ENCODE data around the gene UPK2. TPM values are rescaled to one million over a fixed set of nuclear protein-coding genes. Genes with fewer than 3 reads are reported as not detected.

Gene UPK2
- total and polyA plus RNA-seq, 4 donors = 0.07 TPM; not detected in 3

DNA sequence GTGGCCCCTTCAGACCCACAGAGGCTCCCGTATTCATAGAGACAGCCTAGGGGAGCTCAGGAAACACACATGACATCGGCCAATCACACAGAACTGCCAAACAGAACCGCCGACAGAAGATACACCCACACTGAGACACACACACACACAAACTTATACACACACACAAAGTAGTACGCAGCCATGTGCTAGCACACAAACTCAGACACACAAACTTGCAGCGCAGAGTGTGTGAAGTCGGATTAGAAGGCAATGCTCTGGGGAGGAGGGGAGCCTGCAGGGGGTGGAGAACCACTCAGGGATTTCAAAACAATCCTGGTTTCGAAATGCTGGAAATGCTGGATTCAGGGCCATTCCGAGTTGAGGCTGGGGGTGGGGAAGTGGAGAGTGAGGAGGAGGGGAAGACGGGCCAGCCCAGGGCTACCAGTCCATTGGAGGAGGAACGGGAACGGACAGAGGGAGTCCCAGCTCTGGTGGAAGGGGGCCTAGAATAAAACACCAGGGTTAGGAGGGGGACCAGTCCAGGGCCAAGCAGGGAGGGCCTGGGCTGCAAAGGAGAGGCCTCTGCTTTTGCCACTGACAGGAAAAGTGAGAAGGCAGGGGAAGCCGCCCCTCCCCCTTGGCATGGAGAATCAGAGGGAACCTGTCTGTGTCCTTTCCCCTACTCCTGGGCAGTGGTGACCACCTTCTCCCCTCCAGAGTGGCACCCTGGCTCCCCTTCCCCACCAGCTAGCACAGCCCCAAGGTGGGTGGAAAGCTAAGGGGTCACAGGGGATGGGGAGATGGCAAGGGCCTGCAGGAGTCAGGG, 34.8 kb upstream of the UPK2 start:
- Histone ChIP-seq H3K9ac (ENCODE audit: insufficient read depth in 1 of 2, low read length in 2 of 2) (peak overlapping the region in 1 of 2 donors; percentile 67), H3K4me1 (ENCODE audit: control insufficient read depth in 5 of 5, insufficient read depth in 5 of 5, low read length in 5 of 5) (peaks cover under 1 to 87% (median 57%) of the 10 kb centered on the region in 5 donors), H3K9me3 (ENCODE audit: control insufficient read depth in 4 of 4, insufficient read depth in 3 of 4, low read length in 3 of 4) (no peaks in the 10 kb centered on the region), H3K27ac (ENCODE audit: low read depth in 1 of 2, low read length in 1 of 2) (peak overlapping the region; percentile 88 to 93), H3K4me3 (peak overlapping the region; percentile 10), H3K36me3 (ENCODE audit: control insufficient read depth in 4 of 4, insufficient read depth in 4 of 4, low read length in 4 of 4) (peaks cover 0 to 7% (median 3%) of the 10 kb centered on the region in 4 donors), H3K27me3 (ENCODE audit: control insufficient read depth in 3 of 3, insufficient read depth in 3 of 3, low read length in 2 of 3) (no peaks in the 10 kb centered on the region)
- no peak for TF ChIP-seq CTCF (IDR thresholded peaks at IDR 0.05; ENCODE audit: control extremely low read depth, extremely low read depth)
- DNase-seq = peak; percentile 88 to 98 (median 96)
- ATAC-seq (ENCODE audit: insufficient read depth, low FRiP score) = peak; percentile 10
- 12 to 21% methylated on average over 12 to 13 of the region's 13 CpGs for WGBS, 2 donors

DNA sequence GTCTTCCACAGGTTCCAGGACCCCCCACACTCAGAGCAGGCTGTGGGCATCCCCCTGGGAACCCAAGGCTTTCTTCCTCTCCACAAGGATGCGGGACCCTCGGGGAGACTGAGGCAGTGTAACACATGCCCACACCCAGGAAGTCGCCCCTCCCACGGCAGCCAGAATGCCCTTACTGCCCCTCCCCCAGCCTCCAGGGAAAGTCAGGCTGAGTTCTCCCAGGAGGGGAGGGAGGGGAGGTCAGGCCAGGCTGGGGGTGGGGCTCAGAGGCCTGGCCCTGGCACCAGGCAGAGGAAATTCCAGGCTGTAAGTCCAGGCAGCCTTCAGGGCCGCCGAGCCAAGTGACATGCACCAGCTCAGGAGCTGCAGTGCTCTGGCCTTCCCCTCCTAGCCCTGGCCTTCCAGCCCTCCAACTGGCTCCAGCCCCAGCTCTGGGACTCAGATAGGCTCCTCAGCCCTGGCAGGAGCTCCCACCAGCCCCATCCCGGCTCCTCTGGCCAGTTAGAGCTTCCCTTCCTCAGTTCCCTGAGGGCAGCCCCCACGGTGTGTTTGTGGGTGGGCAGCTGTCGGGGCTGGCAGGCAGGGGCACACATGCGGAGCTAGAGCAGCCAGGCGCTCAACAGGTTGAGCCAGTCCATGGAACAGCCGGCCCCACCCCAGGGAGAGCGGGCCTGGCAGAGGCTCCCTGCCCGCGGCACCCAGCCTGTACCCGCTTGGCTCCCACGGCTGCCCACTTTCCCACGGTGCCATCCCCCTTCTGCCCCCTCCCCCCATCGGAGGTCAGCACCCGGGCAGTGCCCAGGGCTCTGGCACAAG, 34.0 kb upstream of the UPK2 start:
- Histone ChIP-seq H3K4me3 (peak overlapping the region; percentile 91), H3K9me3 (ENCODE audit: control insufficient read depth in 4 of 4, insufficient read depth in 3 of 4, low read length in 3 of 4) (no peaks in the 10 kb centered on the region), H3K4me1 (ENCODE audit: control insufficient read depth in 5 of 5, insufficient read depth in 5 of 5, low read length in 5 of 5) (peaks cover 0 to 81% (median 49%) of the 10 kb centered on the region in 5 donors), H3K27ac (ENCODE audit: low read depth in 1 of 2, low read length in 1 of 2) (peak overlapping the region; percentile 88 to 93), H3K27me3 (ENCODE audit: control insufficient read depth in 3 of 3, insufficient read depth in 3 of 3, low read length in 2 of 3) (no peaks in the 10 kb centered on the region), H3K36me3 (ENCODE audit: control insufficient read depth in 4 of 4, insufficient read depth in 4 of 4, low read length in 4 of 4) (peaks cover 0 to 7% (median 3%) of the 10 kb centered on the region in 4 donors), H3K9ac (ENCODE audit: insufficient read depth in 1 of 2, low read length in 2 of 2) (peak overlapping the region in 1 of 2 donors; percentile 34)
- TF ChIP-seq CTCF (IDR thresholded peaks at IDR 0.05; ENCODE audit: control extremely low read depth, extremely low read depth) = no peak
- 25 to 56% methylated on average over 20 of the region's 20 CpGs for WGBS, 2 donors
- DNase-seq = peak; percentile 66 to 81 (median 72)
- ATAC-seq (ENCODE audit: insufficient read depth, low FRiP score) = peak; percentile 13

GRCh38 chr11:118922745-118923627, 33.1 kb upstream of the UPK2 start:
- Histone ChIP-seq H3K4me3 (peak overlapping the region; percentile 91), H3K27ac (ENCODE audit: low read depth in 1 of 2, low read length in 1 of 2) (peak overlapping the region; percentile 88 to 93), H3K4me1 (ENCODE audit: control insufficient read depth in 5 of 5, insufficient read depth in 5 of 5, low read length in 5 of 5) (peaks cover 0 to 79% (median 41%) of the 10 kb centered on the region in 5 donors), H3K9me3 (ENCODE audit: control insufficient read depth in 4 of 4, insufficient read depth in 3 of 4, low read length in 3 of 4) (no peaks in the 10 kb centered on the region), H3K36me3 (ENCODE audit: control insufficient read depth in 4 of 4, insufficient read depth in 4 of 4, low read length in 4 of 4) (peaks cover 0 to 7% (median under 1%) of the 10 kb centered on the region in 4 donors), H3K27me3 (ENCODE audit: control insufficient read depth in 3 of 3, insufficient read depth in 3 of 3, low read length in 2 of 3) (no peaks in the 10 kb centered on the region), H3K9ac (ENCODE audit: insufficient read depth in 1 of 2, low read length in 2 of 2) (peak overlapping the region in 1 of 2 donors; percentile 35)
- no peak for DNase-seq
- ATAC-seq (ENCODE audit: insufficient read depth, low FRiP score) = no peak
- 41 to 74% methylated on average over 9 of the region's 9 CpGs for WGBS, 2 donors
- no peak for TF ChIP-seq CTCF (IDR thresholded peaks at IDR 0.05; ENCODE audit: control extremely low read depth, extremely low read depth)
